Hematopoietic multipotent progenitor cell treated with erythropoietin and hydrocortisone succinate and interleukin-3 and kit ligand, for 8 days (in vitro differentiated cells): ENCODE measurements around the gene TREH.
A peak's percentile ranks its signal among the peaks of the same experiment; 100 is the strongest.

ENCODE experiments used
- DNase-seq: peaks from one replicate; pipeline ENCODE4 v3.0.0-alpha.2; 2015

Gene TREH

DNA sequence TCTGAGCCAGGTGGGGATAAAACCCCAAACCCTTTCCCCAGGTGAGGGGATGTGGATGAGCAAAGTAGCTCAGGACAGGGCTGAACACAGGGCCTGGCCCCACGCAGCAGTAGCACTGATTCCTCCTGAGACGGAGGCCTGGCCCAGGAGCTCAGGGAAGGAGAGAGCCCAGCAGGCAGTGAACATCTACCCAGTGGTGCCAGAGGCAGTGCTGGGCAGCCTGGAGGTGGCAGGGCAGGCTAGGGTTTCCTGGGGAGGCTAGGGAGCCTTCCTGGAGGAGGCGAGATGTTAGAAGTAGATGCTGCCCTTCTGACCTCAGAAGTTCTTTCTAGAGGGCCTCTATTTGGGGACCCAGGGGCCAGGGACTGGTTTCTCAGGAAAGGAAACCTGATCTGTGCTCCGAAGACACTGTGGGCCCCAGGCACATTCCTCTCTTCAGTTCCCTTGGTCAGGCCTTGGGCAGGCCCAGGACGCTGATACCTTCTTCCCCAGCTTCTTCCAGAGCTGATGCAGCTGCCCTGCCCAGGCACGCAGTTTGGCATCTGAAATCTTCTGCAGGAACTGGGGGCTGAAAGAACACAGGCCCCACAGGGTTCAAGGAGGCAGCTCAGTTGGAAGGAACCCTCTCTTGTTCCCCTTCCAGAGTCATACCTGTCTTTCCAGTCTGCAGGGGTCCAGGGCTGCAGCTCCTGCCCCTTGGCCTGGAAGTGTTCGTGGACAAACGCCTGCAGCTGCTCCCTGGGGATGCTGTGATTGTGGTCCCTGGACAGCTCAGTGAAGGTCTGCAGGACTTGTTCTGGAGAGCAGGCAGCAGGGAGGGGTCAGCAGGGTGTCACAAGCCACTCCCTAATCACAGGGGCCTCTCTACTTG is 16.8 kb downstream of the TREH start:
- no peak for DNase-seq

DNA sequence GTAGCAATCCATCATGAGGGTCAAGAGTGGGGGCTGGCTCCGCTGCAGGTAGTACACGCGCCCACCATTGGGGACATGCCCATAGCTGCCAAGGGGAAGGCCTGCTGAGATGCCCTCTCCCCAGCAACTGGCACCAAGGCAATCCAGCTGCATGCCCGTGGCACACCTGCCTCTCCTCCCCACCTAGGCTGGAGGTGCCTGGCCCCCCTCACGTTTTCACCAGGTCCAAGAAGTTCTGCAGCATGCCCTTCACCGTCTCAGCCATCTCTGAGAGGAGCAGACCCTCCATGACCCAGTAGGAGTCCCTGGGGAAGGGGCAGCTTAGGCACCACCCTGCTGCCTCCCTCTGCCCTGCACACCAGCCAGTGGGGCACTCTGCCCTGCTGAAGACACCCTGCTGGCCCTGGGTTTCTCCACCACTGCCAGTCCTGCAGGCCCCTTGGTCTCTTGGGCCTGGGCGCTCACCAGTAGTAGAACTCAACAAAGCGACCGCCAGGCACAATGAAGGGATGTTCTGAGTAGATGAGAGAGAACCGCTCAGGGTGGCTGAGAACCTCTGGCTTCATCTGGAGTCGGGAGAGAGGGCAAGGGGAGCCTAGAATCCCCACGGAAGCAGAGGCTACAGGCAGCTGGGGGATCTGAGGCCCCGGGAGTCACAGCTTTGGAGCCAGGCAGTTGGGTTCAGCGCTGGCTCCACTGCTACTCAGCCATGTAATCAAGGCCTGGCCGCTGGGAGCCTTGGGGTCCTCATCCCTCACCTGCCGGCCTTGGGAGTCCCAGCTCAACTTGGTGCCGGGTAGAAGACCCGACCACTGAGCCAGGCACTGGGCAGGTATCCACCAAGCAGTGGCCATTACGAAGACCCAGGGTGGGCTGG is 17.8 kb downstream of the TREH start:
- no peak for DNase-seq

DNA sequence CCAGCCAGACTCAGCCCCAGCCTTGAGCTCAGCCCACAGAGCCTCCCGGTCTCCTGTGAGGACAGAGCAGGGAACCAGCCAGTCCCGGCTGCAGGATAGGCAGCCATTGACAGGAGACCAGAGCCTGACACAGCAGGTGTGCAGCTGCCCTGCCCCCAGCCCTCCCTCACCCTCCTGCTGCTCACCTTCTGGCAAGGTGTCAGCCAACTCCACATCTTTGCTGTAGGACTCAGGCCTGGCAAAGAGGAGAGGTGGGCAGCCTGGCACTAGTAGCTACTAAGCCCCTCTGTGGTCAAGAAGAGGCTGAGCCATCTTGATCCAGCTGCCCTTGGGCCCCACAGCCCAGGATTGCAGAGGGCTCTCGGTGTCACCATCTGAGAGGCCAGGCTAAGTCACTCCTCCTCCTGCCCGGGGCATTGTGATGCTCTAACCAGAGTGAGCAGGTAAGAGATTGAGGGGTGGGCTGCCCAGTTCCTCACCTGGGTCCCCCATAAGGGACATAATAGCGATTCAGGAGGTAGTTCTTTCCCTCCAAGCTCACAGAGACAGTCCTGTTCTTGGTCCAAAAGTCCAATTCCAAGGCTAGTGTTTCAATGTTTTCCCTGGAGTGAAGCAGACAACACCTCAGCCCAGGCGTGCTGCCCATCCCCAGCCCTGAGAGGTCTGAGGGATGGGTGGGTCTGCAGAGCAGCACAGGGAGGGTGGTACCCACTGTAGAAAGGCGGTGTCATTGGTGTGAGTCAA is 18.6 kb downstream of the TREH start:
- no peak for DNase-seq

DNA sequence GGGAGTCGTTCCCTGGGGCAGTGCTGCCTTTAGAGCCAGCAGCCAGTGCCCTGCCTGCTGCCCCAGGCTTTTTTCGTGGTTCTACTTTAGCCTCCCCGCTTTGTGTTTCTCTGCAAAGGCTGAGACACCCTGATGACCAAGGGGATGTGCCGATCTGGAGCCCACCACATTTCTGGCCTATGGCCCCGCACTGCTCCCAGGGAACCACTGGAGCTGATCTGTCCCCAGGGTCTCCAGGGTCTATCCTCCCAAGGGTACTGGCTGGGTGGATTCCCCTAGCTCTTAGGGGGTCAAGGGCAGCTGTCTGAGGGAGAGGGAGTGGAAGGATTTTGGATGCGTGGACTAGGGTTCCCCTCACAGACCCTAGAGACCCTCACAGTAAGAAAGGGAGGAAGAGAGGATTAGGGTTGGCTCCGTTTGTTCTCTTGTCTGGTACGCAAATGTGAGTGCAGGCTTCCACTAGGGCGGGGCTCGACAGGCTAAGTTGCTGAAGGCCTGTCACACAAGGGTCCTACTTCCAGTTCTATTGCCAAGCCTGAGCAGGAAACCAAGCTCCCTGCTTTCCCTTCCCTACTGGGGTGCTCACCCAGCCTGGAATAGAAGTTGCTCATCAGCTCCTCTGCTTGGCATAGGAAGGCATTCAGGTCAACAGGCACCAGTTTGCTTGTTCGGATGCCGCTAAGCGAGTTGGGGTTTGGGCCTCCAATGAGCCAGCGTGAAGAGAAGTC is 19.3 kb downstream of the TREH start:
- DNase-seq: no peak

DNA sequence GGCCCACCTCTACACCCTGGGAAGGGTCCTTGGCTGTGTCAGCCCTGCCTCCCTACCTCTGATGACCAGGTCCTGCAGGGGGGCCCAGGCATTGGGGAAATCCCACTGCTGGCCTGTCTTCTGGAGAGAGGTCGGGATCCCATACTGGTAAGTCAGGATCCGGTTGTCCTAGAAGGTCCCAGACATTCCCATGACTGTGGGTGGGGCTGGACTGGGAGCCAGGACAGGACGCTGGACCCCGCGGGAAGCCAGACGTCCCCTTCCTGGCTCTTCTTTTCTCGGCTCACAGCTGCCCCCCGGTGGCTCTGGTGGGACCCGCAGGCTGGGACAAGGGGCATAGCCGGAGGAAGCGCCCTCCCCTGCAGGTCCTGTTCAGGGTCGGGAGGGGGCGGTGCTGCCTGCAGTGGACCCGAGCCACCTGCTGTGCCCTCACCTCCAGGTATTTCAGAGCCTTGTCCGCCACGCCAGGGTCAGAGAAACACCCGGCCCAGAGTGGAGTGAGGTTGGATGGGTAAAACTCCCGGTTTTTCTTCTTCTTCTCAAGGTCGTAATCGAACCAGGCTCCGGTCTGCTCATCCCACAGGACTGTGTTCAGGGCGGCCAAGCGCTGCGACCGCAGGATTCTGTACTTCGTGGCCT is 20.0 kb downstream of the TREH start:
- DNase-seq: peak; percentile 79

DNA sequence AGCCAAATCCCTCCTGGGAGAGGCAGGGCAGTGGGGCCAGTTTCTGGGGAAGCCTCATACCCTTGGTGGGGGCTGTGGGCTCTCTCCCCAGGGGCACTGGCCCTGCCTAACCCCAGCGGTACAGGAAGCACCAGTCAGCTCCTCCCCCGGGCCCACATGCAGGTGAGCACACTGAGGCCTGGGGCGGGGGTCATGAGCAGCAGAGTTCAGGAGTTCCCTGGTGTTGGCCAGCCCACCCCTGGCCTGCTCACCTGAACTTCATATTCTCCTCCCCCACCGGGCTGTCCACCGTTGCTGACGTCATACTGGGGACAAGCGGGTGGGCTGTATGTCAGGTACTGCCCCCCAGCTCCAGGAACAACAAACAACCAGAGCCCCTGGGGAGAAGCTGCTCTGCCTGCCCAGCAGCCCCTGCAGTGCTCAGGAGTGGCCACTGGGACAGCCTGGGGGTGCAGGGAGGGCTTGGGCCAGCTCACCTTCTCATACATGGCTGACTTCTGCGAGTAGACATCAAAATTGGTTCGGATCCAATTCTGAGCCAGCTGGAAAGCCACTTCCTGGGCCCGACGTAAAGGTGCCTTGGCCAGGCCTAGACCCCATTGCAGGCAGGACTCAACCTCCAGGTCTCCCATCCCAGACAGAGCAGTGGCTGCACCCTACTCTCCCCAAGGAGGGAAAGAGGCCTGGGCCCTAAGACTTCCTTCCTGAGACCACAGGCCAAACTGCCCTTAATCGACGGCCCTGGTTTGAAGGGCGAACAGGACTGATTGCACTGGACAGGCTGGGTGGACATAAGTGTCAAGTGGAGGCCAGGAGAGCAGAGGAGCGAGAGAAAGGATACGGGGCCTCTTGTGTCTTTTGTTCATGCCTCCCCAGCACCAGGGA is 20.8 kb downstream of the TREH start:
- DNase-seq: no peak

GRCh38 chr11:118657709-118658428 is 21.6 kb downstream of the TREH start:
- DNase-seq: no peak

DNA sequence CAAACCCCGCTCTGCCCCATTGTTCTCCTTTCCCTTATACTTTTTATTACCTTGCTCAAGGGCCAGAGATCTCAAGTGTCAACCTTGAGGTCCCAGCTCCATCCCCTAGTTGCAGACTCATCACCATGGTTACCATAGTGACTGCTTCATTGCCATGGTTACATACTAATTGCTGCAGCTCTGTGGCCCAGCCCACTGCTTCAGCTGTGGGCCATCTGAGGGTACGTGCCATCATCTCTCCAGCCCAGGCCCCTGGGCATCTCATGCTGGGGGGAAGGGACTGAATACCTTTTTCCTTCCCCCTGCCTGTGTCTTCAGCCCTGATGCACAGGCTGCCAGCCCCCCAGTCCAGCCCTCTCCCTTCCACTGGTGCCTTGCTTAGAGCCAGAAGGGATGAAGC is 22.2 kb downstream of the TREH start:
- peak; percentile 9 for DNase-seq

- no peak for DNase-seq
Observed at GRCh38 chr11:118656563-118657165, 22.8 kb downstream of the TREH start.

- DNase-seq: no peak
Observed at GRCh38 chr11:118655486-118656190, 23.8 kb downstream of the TREH start.

GRCh38 chr11:118653684-118654390 is 25.6 kb downstream of the TREH start:
- no peak for DNase-seq

- no peak for DNase-seq
Observed at GRCh38 chr11:118652681-118653181, 26.7 kb downstream of the TREH start.

DNA sequence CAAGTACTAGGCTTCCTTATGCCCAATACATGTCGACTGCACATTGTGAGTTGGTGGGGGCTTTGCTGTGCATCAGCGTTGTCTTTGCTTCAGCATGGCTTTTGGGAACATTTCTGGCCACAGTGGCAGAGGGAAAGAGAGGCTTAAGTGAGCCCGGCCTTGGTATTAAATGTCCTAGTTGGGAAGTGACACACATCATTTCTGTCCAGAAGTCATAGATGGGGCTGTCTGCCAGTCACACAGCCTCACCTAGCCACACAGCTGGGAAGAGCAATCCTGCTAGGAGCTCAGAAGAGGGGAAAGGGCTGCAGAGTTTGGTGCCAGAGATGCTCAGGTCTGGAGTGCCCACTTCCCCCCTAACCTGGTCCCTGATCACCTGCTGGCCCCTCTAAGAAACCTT is 27.6 kb downstream of the TREH start:
- no peak for DNase-seq

DNA sequence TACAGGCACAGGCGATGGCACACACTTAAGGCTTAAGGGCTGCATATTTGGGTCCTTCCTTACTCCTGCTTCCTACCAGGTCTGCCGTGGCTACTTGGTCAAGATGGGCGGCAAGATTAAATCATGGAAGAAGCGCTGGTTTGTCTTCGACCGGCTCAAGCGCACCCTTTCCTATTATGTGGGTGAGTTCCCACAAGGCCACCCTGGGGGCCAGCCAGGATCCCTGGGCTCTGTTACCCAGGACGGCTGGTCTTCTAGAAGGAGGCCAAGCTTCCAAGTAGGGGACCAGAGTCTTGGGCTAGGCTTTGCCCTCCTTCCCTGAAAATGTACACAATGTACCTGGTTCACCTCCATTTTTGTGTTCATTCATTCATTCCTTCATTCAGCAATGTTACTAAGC is 29.1 kb downstream of the TREH start:
- no peak for DNase-seq

GRCh38 chr11:118649941-118650340 is 29.5 kb downstream of the TREH start:
- DNase-seq: no peak

GRCh38 chr11:118648291-118648690 is 31.2 kb downstream of the TREH start:
- DNase-seq: no peak

DNA sequence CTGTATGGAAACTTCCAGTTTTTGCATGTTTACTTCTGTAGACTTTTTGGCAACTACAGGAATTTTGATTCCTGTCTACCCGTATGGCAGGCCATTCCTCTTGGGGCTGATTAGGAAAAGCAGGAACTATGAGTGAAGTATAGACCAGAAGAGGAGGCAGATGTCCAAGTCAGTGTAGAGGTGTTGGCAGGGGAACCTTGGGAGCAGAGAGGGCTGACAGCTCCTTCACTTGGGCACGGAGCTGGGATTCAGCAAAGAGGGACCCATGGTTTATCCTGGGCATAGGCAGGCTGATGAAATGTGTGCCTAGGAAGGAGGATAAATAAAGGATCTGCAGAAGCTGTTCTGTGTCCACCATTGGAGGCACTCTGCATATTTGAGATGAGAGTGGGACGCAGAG is 33.1 kb downstream of the TREH start:
- DNase-seq: no peak

DNA sequence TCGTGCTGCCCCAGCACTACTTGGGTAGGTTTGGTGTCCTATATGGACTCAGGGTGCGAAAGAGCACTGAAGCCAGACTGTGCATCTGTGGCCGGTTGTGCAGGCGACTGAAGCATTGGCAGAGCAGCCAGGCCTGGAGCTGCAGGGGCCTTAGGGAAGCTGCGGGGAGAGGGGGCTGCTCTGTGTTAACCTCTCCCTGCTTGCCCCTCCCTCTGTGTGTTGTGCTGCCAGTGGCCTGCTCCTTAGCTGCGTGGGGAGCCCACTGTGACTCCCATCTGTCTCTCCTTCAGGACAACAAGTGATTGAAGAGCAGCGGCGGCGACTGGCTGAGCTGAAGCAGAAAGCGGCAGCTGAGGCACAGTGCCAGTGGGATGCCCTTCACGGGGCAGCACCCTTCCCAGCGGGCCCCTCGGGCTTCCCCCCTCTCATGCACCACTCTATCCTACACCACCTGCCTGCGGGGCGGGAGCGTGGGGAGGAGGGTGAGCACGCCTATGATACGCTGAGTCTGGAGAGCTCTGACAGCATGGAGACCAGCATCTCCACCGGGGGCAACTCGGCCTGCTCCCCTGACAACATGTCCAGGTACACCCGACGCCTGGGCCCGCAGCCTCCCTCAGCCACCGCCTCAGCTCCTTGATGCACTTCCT is 34.3 kb downstream of the TREH start:
- no peak for DNase-seq
